ENCODE results near the gene CACNA1C.

DNA sequence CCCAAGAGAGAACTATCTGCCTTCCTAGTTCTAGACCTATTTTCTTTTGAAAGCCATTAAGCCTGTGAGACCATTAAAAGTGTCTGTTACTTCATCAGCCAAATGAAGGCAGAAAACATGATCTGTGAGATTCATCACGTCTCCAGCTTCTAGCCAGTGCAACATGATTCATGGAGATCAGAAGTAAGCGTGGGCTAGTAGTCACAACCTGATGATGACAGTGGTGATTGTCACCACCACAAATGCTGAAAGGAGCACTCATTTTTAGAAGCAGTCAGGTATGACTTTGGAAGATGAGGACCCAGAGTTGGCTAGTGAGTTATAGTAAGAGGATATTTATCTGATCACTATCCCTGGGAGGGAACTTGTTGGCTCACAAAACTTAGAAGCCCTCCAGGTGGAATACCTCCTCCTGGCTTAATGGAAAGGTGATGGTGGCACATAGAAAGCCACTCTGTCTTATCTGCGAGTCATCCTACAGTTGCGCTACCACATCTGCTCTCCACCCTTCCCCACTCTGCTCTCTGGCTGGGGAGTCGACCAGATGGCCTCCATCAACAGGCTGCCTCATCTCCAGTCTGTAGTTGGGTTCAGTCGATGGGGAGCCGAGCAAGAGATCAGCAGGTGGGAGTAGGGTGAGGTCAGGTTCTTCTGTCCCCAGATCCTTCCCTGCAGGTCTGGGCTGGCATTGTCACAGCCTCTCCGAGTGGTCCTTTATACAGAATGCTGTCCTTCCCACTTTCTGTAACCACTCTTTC, 424.4 kb downstream of the CACNA1C start:
- TF ChIP-seq POLR2A (IDR thresholded peaks at IDR 0.05): no peak
- TF ChIP-seq, protein P1, sequence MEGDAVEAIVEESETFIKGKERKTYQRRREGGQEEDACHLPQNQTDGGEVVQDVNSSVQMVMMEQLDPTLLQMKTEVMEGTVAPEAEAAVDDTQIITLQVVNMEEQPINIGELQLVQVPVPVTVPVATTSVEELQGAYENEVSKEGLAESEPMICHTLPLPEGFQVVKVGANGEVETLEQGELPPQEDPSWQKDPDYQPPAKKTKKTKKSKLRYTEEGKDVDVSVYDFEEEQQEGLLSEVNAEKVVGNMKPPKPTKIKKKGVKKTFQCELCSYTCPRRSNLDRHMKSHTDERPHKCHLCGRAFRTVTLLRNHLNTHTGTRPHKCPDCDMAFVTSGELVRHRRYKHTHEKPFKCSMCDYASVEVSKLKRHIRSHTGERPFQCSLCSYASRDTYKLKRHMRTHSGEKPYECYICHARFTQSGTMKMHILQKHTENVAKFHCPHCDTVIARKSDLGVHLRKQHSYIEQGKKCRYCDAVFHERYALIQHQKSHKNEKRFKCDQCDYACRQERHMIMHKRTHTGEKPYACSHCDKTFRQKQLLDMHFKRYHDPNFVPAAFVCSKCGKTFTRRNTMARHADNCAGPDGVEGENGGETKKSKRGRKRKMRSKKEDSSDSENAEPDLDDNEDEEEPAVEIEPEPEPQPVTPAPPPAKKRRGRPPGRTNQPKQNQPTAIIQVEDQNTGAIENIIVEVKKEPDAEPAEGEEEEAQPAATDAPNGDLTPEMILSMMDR (IDR thresholded peaks at IDR 0.05): no peak
